HG02759 (cell line): ENCODE measurements around the gene CEACAM8.
"Not testable (repeated sequence)": the region's sequence is repeated elsewhere in the genome, so short reads cannot be mapped to it uniquely, and the experiment has no call there.

Experiments
- ATAC-seq: cut with Tn5 transposase; IDR thresholded peaks from one replicate; pipeline ENCODE4 v1.9.1; 2021; ENCODE audit warnings: mild to moderate bottlenecking, moderate library complexity; ENCODE audit not compliant: unreplicated experiment

CEACAM8 gene

GRCh38 chr19:42576241-42576640 lies 18.5 kb downstream of the CEACAM8 start:
- no peak for ATAC-seq

GRCh38 chr19:42573642-42574041 lies 21.1 kb downstream of the CEACAM8 start:
- ATAC-seq, result no peak

- ATAC-seq, result no peak
Measured at GRCh38 chr19:42571116-42571515, 23.6 kb downstream of the CEACAM8 start.

GRCh38 chr19:42569193-42569592 lies 25.5 kb downstream of the CEACAM8 start:
- no peak for ATAC-seq

- ATAC-seq, result no peak
Measured at GRCh38 chr19:42568006-42568405, 26.7 kb downstream of the CEACAM8 start.

GRCh38 chr19:42567567-42567966 lies 27.2 kb downstream of the CEACAM8 start:
- no peak for ATAC-seq

- ATAC-seq, result no peak
Measured at GRCh38 chr19:42563352-42564210, 31.1 kb downstream of the CEACAM8 start.

GRCh38 chr19:42561512-42561911 lies 33.2 kb downstream of the CEACAM8 start:
- ATAC-seq, result no peak

- no peak for ATAC-seq
Measured at GRCh38 chr19:42560731-42561130, 34.0 kb downstream of the CEACAM8 start.

GRCh38 chr19:42558450-42559150 lies 36.1 kb downstream of the CEACAM8 start:
- ATAC-seq, result no peak

GRCh38 chr19:42557386-42557871 lies 37.3 kb downstream of the CEACAM8 start:
- ATAC-seq, result not testable (repeated sequence)

GRCh38 chr19:42555801-42556200 lies 38.9 kb downstream of the CEACAM8 start:
- ATAC-seq, result no peak

- no peak for ATAC-seq
Measured at GRCh38 chr19:42555317-42555716, 39.4 kb downstream of the CEACAM8 start.

GRCh38 chr19:42554046-42554575 lies 40.6 kb downstream of the CEACAM8 start:
- ATAC-seq, result no peak

GRCh38 chr19:42553292-42554045 lies 41.3 kb downstream of the CEACAM8 start:
- ATAC-seq, result no peak

- ATAC-seq, result no peak
Measured at GRCh38 chr19:42552086-42553065, 42.3 kb downstream of the CEACAM8 start.

GRCh38 chr19:42550521-42550920 lies 44.2 kb downstream of the CEACAM8 start:
- not testable (repeated sequence) for ATAC-seq

- not testable (repeated sequence) for ATAC-seq
Measured at GRCh38 chr19:42549067-42549466, 45.7 kb downstream of the CEACAM8 start.

- ATAC-seq, result no peak
Measured at GRCh38 chr19:42548552-42548951, 46.2 kb downstream of the CEACAM8 start.

GRCh38 chr19:42547929-42548328 lies 46.8 kb downstream of the CEACAM8 start:
- ATAC-seq, result no peak
